Astrocyte (in vitro differentiated cells and primary cell): ENCODE data around the gene C6orf89.

Source experiments
- CTCF ChIP-seq: IDR thresholded peaks from 2 replicates; pipeline ENCODE4 v1.5.1; 2011; ENCODE audit warnings: low read depth, mild to moderate bottlenecking, inconsistent platforms, low read length, moderate library complexity; ENCODE audit not compliant: insufficient read depth
- EZH2 ChIP-seq: IDR thresholded peaks from 2 replicates; pipeline ENCODE4 v1.6.1; 2012; ENCODE audit warnings: mild to moderate bottlenecking, low read length, inconsistent platforms; ENCODE audit not compliant: insufficient read depth

GRCh38 chr6:36949636-36950035, 63.9 kb downstream of the C6orf89 start:
- TF ChIP-seq CTCF (no peak), EZH2 (no peak)
